Activated T-helper 2 cell treated with anti-CD3 and anti-CD28 coated beads, Interferon-gamma antibody, Interleukin-2, Interleukin-4, amounts not matched to agents 10 μg/mL and 5 μg/mL and 100 μg/mL, durations not matched to agents 14 hours and 24 hours and 36 hours (primary cell): ENCODE measurements around the gene PKP2. TPM values are rescaled to one million over a fixed set of nuclear protein-coding genes. Genes with fewer than 3 reads are reported as not detected.

ENCODE experiments used
- DNase-seq: peaks from one replicate; pipeline ENCODE4 v3.0.0; 2021; ENCODE audit warnings: low spot score
- H3K27ac Mint-ChIP-seq: one replicate; pipeline ENCODE4 v1.8.0; 2021; ENCODE audit warnings: mixed read lengths
- H3K27me3 Mint-ChIP-seq: one replicate; pipeline ENCODE4 v1.8.0; 2021; ENCODE audit warnings: low read depth, mixed read lengths
- H3K36me3 Mint-ChIP-seq: one replicate; pipeline ENCODE4 v1.8.0; 2021; ENCODE audit warnings: low read depth, mixed read lengths
- H3K4me1 Mint-ChIP-seq: one replicate; pipeline ENCODE4 v1.8.0; 2021; ENCODE audit warnings: low read depth, mixed read lengths
- H3K4me3 Mint-ChIP-seq: one replicate; pipeline ENCODE4 v1.8.0; 2021; ENCODE audit warnings: low read depth, mild to moderate bottlenecking, moderate library complexity, mixed read lengths
- H3K9me3 Mint-ChIP-seq: one replicate; pipeline ENCODE4 v1.8.0; 2021; ENCODE audit warnings: mixed read lengths
- intact Hi-C: fragments of 100-400 bp; cut with micrococcal nuclease; formaldehyde crosslinking; loops from one replicate; pipeline ENCODE4 v1.15.1; 2023
- total RNA-seq: library from RNA; stranded (reverse); gene quantifications from 2 replicates; pipeline ENCODE4 v1.2.3, GENCODE V29; 2022

Gene PKP2
- total RNA-seq = 0.11 TPM in 1 of 2 replicates, not detected in the other

- DNase-seq = no peak
- Mint-ChIP-seq H3K27ac (no peak within 1 kb of the TSS), H3K4me3 (peak within 1 kb of the TSS; percentile 67), H3K4me1 (peaks cover 11% of the 10 kb centered on the region), H3K9me3 (no peaks in the 10 kb centered on the region), H3K27me3 (peaks cover 48% of the 10 kb centered on the region), H3K36me3 (no peaks in the 10 kb centered on the region)
- intact Hi-C loops = no loop called here
Measured at GRCh38 chr12:32896432-32897280, at the start of gene PKP2. PKP2 (minus strand) TSS chr12:32896777; CDS start chr12:32896731, 46 bp downstream.

- no peaks in the 10 kb centered on the region for H3K9me3 Mint-ChIP-seq
- H3K27me3 Mint-ChIP-seq = no peaks in the 10 kb centered on the region
- H3K36me3 Mint-ChIP-seq = no peaks in the 10 kb centered on the region
- no peak overlapping the region for H3K27ac Mint-ChIP-seq
- DNase-seq = no peak
- no peaks in the 10 kb centered on the region for H3K4me1 Mint-ChIP-seq
- no peak overlapping the region for H3K4me3 Mint-ChIP-seq
- intact Hi-C loops = no loop called here
Measured at GRCh38 chr12:32944195-32944594, 47.6 kb upstream of the PKP2 start.

GRCh38 chr12:32939801-32940200 lies 43.2 kb upstream of the PKP2 start:
- Mint-ChIP-seq H3K27me3 (no peaks in the 10 kb centered on the region), H3K9me3 (no peaks in the 10 kb centered on the region), H3K27ac (no peak overlapping the region), H3K36me3 (no peaks in the 10 kb centered on the region), H3K4me1 (no peaks in the 10 kb centered on the region), H3K4me3 (no peak overlapping the region)
- no peak for DNase-seq
- intact Hi-C loops = no loop called here

GRCh38 chr12:32926963-32927362 lies 30.4 kb upstream of the PKP2 start:
- Mint-ChIP-seq H3K4me3 (no peak overlapping the region), H3K9me3 (no peaks in the 10 kb centered on the region), H3K27ac (no peak overlapping the region), H3K36me3 (no peaks in the 10 kb centered on the region), H3K27me3 (no peaks in the 10 kb centered on the region), H3K4me1 (no peaks in the 10 kb centered on the region)
- intact Hi-C loops = no loop called here
- DNase-seq = no peak

GRCh38 chr12:32926356-32926755 lies 29.8 kb upstream of the PKP2 start:
- intact Hi-C loops = no loop called here
- Mint-ChIP-seq H3K9me3 (no peaks in the 10 kb centered on the region), H3K27me3 (no peaks in the 10 kb centered on the region), H3K4me1 (no peaks in the 10 kb centered on the region), H3K27ac (no peak overlapping the region), H3K36me3 (no peaks in the 10 kb centered on the region), H3K4me3 (no peak overlapping the region)
- no peak for DNase-seq

GRCh38 chr12:32922546-32923297 lies 26.1 kb upstream of the PKP2 start:
- no peak overlapping the region for H3K4me3 Mint-ChIP-seq
- no peaks in the 10 kb centered on the region for H3K4me1 Mint-ChIP-seq
- peaks cover 3% of the 10 kb centered on the region for H3K27me3 Mint-ChIP-seq
- intact Hi-C loops = no loop called here
- H3K27ac Mint-ChIP-seq = no peak overlapping the region
- H3K9me3 Mint-ChIP-seq = no peaks in the 10 kb centered on the region
- H3K36me3 Mint-ChIP-seq = no peaks in the 10 kb centered on the region
- DNase-seq = no peak

- no peaks in the 10 kb centered on the region for H3K9me3 Mint-ChIP-seq
- H3K36me3 Mint-ChIP-seq = no peaks in the 10 kb centered on the region
- H3K4me3 Mint-ChIP-seq = no peak overlapping the region
- DNase-seq = no peak
- intact Hi-C loops = no loop called here
- peaks cover 3% of the 10 kb centered on the region for H3K27me3 Mint-ChIP-seq
- no peaks in the 10 kb centered on the region for H3K4me1 Mint-ChIP-seq
- H3K27ac Mint-ChIP-seq = no peak overlapping the region
Measured at GRCh38 chr12:32921397-32921796, 24.8 kb upstream of the PKP2 start.

GRCh38 chr12:32920506-32921085 lies 24.0 kb upstream of the PKP2 start:
- Mint-ChIP-seq H3K36me3 (no peaks in the 10 kb centered on the region), H3K4me3 (no peak overlapping the region), H3K27me3 (peaks cover 3% of the 10 kb centered on the region), H3K4me1 (no peaks in the 10 kb centered on the region), H3K9me3 (no peaks in the 10 kb centered on the region), H3K27ac (no peak overlapping the region)
- no peak for DNase-seq
- intact Hi-C loops = no loop called here

- intact Hi-C loops = loop anchor here (1.0 kb wide), 1 partner anchor 163 kb away; no protein-coding TSS in a partner anchor
- no peak for DNase-seq
Measured at GRCh38 chr12:32918890-32919801, 22.6 kb upstream of the PKP2 start.

GRCh38 chr12:32917094-32917611 lies 20.6 kb upstream of the PKP2 start:
- peaks cover 3% of the 10 kb centered on the region for H3K27me3 Mint-ChIP-seq
- intact Hi-C loops = no loop called here

More at GRCh38 chr12:32918890-32919801, 22.6 kb upstream of the PKP2 start:
- no peaks in the 10 kb centered on the region for H3K4me1 Mint-ChIP-seq
- H3K4me3 Mint-ChIP-seq = no peak overlapping the region
- H3K27me3 Mint-ChIP-seq = peaks cover 3% of the 10 kb centered on the region
- H3K36me3 Mint-ChIP-seq = no peaks in the 10 kb centered on the region
- H3K27ac Mint-ChIP-seq = no peak overlapping the region
- no peaks in the 10 kb centered on the region for H3K9me3 Mint-ChIP-seq

GRCh38 chr12:32907898-32908476 lies 11.4 kb upstream of the PKP2 start:
- no peak for DNase-seq
- no peaks in the 10 kb centered on the region for H3K9me3 Mint-ChIP-seq
- H3K4me1 Mint-ChIP-seq = no peaks in the 10 kb centered on the region
- no peak overlapping the region for H3K4me3 Mint-ChIP-seq
- H3K27me3 Mint-ChIP-seq = peaks cover 9% of the 10 kb centered on the region
- no peaks in the 10 kb centered on the region for H3K36me3 Mint-ChIP-seq
- H3K27ac Mint-ChIP-seq = no peak overlapping the region
- intact Hi-C loops = no loop called here

More at GRCh38 chr12:32917094-32917611, 20.6 kb upstream of the PKP2 start:
- no peak for DNase-seq
- Mint-ChIP-seq H3K9me3 (no peaks in the 10 kb centered on the region), H3K27ac (no peak overlapping the region), H3K4me3 (no peak overlapping the region), H3K4me1 (no peaks in the 10 kb centered on the region), H3K36me3 (no peaks in the 10 kb centered on the region)

- H3K9me3 Mint-ChIP-seq = no peaks in the 10 kb centered on the region
- no peak for DNase-seq
- no peaks in the 10 kb centered on the region for H3K4me1 Mint-ChIP-seq
- no peak overlapping the region for H3K4me3 Mint-ChIP-seq
- no peak overlapping the region for H3K27ac Mint-ChIP-seq
- H3K36me3 Mint-ChIP-seq = no peaks in the 10 kb centered on the region
- H3K27me3 Mint-ChIP-seq = peaks cover 11% of the 10 kb centered on the region
- intact Hi-C loops = no loop called here
Measured at GRCh38 chr12:32907166-32907565, 10.6 kb upstream of the PKP2 start.
